Ishikawa (cell line): Measurements from ENCODE around the gene LAMB1.

Experiments used
- CEBPB ChIP-seq: IDR thresholded peaks from 2 replicates; pipeline ENCODE4 v1.6.1; 2012
- CREB1 ChIP-seq: IDR thresholded peaks from 2 replicates; pipeline ENCODE4 v1.6.1; 2012; ENCODE audit warnings: low read depth
- EGR1 ChIP-seq: IDR thresholded peaks from 2 replicates; pipeline ENCODE4 v1.6.1; 2012
- EP300 ChIP-seq: IDR thresholded peaks from 2 replicates; pipeline ENCODE4 v1.6.1; 2012; ENCODE audit warnings: borderline replicate concordance
- FOXM1 ChIP-seq: IDR thresholded peaks from 2 replicates; pipeline ENCODE4 v1.6.1; 2012; ENCODE audit warnings: low read depth, borderline replicate concordance
- MAX ChIP-seq: IDR thresholded peaks from 2 replicates; pipeline ENCODE4 v1.6.1; 2012
- NFIC ChIP-seq: IDR thresholded peaks from 2 replicates; pipeline ENCODE4 v1.6.1; 2012
- RAD21 ChIP-seq: IDR thresholded peaks from 2 replicates; pipeline ENCODE4 v1.6.1; 2012; ENCODE audit warnings: low read depth
- REST ChIP-seq: IDR thresholded peaks from 2 replicates; pipeline ENCODE4 v1.6.1; 2012; ENCODE audit warnings: low read depth, mild to moderate bottlenecking
- TAF1 ChIP-seq: IDR thresholded peaks from 2 replicates; pipeline ENCODE4 v1.6.1; 2012; ENCODE audit warnings: low read depth, mild to moderate bottlenecking
- TCF12 ChIP-seq: IDR thresholded peaks from 2 replicates; pipeline ENCODE4 v1.6.1; 2012; ENCODE audit warnings: low read depth
- TEAD4 ChIP-seq: IDR thresholded peaks from 2 replicates; pipeline ENCODE4 v1.6.1; 2012
- USF1 ChIP-seq: IDR thresholded peaks from 2 replicates; pipeline ENCODE4 v1.6.1; 2012
- YY1 ChIP-seq: IDR thresholded peaks from 2 replicates; pipeline ENCODE4 v1.6.1; 2012; ENCODE audit warnings: low read depth
- ZBTB7A ChIP-seq: IDR thresholded peaks from 2 replicates; pipeline ENCODE4 v1.6.1; 2012; ENCODE audit warnings: low read depth

LAMB1 gene

GRCh38 chr7:107951172-107951787 lies 51.7 kb downstream of the LAMB1 start:
- no peak for TF ChIP-seq TAF1
- no peak for TF ChIP-seq YY1
- no peak for TF ChIP-seq EP300
- TF ChIP-seq FOXM1, result no peak
- no peak for TF ChIP-seq NFIC
- no peak for TF ChIP-seq ZBTB7A
- no peak for TF ChIP-seq REST
- no peak for TF ChIP-seq TCF12
- no peak for TF ChIP-seq CREB1
- no peak for TF ChIP-seq MAX
- no peak for TF ChIP-seq TEAD4
- TF ChIP-seq EGR1, result no peak
- TF ChIP-seq CEBPB, result no peak
- no peak for TF ChIP-seq RAD21
- no peak for TF ChIP-seq USF1

- no peak for TF ChIP-seq YY1
- no peak for TF ChIP-seq NFIC
- no peak for TF ChIP-seq MAX
- TF ChIP-seq REST, result no peak
- TF ChIP-seq CREB1, result no peak
- no peak for TF ChIP-seq TAF1
Measured at GRCh38 chr7:107949443-107949935, 53.5 kb downstream of the LAMB1 start.

- TF ChIP-seq ZBTB7A (no peak), EP300 (no peak), REST (no peak), FOXM1 (no peak), USF1 (no peak), TAF1 (no peak), RAD21 (no peak)
Measured at GRCh38 chr7:107948645-107949442, 54.1 kb downstream of the LAMB1 start.

GRCh38 chr7:107946881-107947280 lies 56.1 kb downstream of the LAMB1 start:
- TF ChIP-seq YY1 (no peak), FOXM1 (no peak), CREB1 (no peak), ZBTB7A (no peak), TAF1 (no peak), EP300 (no peak), USF1 (no peak), TEAD4 (no peak), EGR1 (no peak), MAX (no peak), NFIC (no peak), CEBPB (no peak), RAD21 (no peak), TCF12 (no peak), REST (no peak)
